Measurements from ENCODE around the gene UMAD1.

The UMAD1 gene

GRCh38 chr7:7732621-7733281 lies 92.2 kb downstream of the UMAD1 start:
- DNase-seq: no peak
- Histone ChIP-seq H2BK120ac (ENCODE audit: low read depth, low read length) (no peak overlapping the region), H3K27ac (ENCODE audit: low read depth, low read length) (no peak overlapping the region), H3K23ac (ENCODE audit: low read length) (no peak overlapping the region), H4K5ac (ENCODE audit: low read length) (no peak overlapping the region), H3K4me3 (ENCODE audit: low read length) (no peak overlapping the region), H3K4ac (ENCODE audit: low read depth, low read length) (no peak overlapping the region), H3K4me1 (ENCODE audit: control insufficient read depth, low read depth, low read length) (no peaks in the 10 kb centered on the region), H2AK5ac (ENCODE audit: low read length) (no peak overlapping the region), H2BK5ac (ENCODE audit: low read length) (no peak overlapping the region), H3K36me3 (ENCODE audit: control insufficient read depth, insufficient read depth, low read length) (no peaks in the 10 kb centered on the region), H3K79me1 (ENCODE audit: low read length) (no peaks in the 10 kb centered on the region), H4K8ac (ENCODE audit: low read depth, low read length) (no peak overlapping the region), H3K27me3 (ENCODE audit: insufficient read depth, low read length, poor library complexity) (no peaks in the 10 kb centered on the region), H3K79me2 (ENCODE audit: control insufficient read depth, insufficient read depth, low read length) (no peaks in the 10 kb centered on the region), H3K56ac (ENCODE audit: low read length) (no peak overlapping the region), H3K9ac (ENCODE audit: low read length) (no peak overlapping the region), H3K4me2 (ENCODE audit: low read length) (no peak overlapping the region), H3K18ac (ENCODE audit: low read length) (no peak overlapping the region), H2BK15ac (replicated peaks; ENCODE audit: low read depth) (no peak overlapping the region)
- WGBS (ENCODE audit: extremely low coverage, insufficient coverage, low lambda C conversion rate): no CpG with 5 or more reads among the region's 4 CpGs

- Histone ChIP-seq H3K27ac (ENCODE audit: low read depth, low read length) (no peak overlapping the region), H3K27me3 (ENCODE audit: insufficient read depth, low read length, poor library complexity) (no peaks in the 10 kb centered on the region), H2AK5ac (ENCODE audit: low read length) (no peak overlapping the region), H3K79me2 (ENCODE audit: control insufficient read depth, insufficient read depth, low read length) (no peaks in the 10 kb centered on the region), H3K36me3 (ENCODE audit: control insufficient read depth, insufficient read depth, low read length) (no peaks in the 10 kb centered on the region), H2BK5ac (ENCODE audit: low read length) (no peak overlapping the region), H3K9ac (ENCODE audit: low read length) (no peak overlapping the region), H4K5ac (ENCODE audit: low read length) (no peak overlapping the region), H3K4me1 (ENCODE audit: control insufficient read depth, low read depth, low read length) (no peaks in the 10 kb centered on the region), H3K4ac (ENCODE audit: low read depth, low read length) (no peak overlapping the region), H3K56ac (ENCODE audit: low read length) (no peak overlapping the region), H3K4me2 (ENCODE audit: low read length) (no peak overlapping the region), H2BK120ac (ENCODE audit: low read depth, low read length) (no peak overlapping the region), H3K4me3 (ENCODE audit: low read length) (no peak overlapping the region), H3K23ac (ENCODE audit: low read length) (no peak overlapping the region), H3K18ac (ENCODE audit: low read length) (no peak overlapping the region), H4K8ac (ENCODE audit: low read depth, low read length) (no peak overlapping the region), H2BK15ac (replicated peaks; ENCODE audit: low read depth) (no peak overlapping the region), H3K79me1 (ENCODE audit: low read length) (no peaks in the 10 kb centered on the region)
- DNase-seq: peak; percentile 66
- whole genome bisulfite sequencing (ENCODE audit: extremely low coverage, insufficient coverage, low lambda C conversion rate): no CpG with 5 or more reads among the region's 2 CpGs
These were observed 96.1 kb downstream of the UMAD1 start for GRCh38 chr7:7736671-7737070.

DNA sequence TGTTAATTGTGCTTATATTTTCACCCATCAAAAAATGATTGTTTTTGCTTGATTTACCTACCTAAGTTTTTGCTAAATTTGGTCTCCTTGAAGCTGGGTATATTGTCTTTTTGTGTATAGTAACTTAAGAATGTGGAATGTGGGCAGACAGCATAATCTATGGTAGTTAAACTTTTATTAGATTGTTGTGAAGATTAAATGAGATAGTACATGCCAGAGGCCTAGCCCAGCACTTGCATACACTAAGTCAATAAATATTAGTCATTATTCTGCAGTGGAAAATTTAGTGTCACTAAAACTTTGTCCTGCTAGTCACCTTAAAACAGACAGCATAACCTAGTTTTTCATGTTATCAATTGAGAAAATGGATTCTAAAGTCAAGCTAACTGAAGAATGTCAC lies 97.1 kb downstream of the UMAD1 start:
- Histone ChIP-seq H3K9ac (ENCODE audit: low read length) (no peak overlapping the region), H3K18ac (ENCODE audit: low read length) (no peak overlapping the region), H2BK120ac (ENCODE audit: low read depth, low read length) (no peak overlapping the region), H2BK5ac (ENCODE audit: low read length) (no peak overlapping the region), H3K27ac (ENCODE audit: low read depth, low read length) (no peak overlapping the region), H4K5ac (ENCODE audit: low read length) (no peak overlapping the region), H2AK5ac (ENCODE audit: low read length) (no peak overlapping the region), H3K79me2 (ENCODE audit: control insufficient read depth, insufficient read depth, low read length) (no peaks in the 10 kb centered on the region), H3K23ac (ENCODE audit: low read length) (no peak overlapping the region), H3K4me1 (ENCODE audit: control insufficient read depth, low read depth, low read length) (no peaks in the 10 kb centered on the region), H4K8ac (ENCODE audit: low read depth, low read length) (no peak overlapping the region), H3K4me3 (ENCODE audit: low read length) (no peak overlapping the region), H3K79me1 (ENCODE audit: low read length) (no peaks in the 10 kb centered on the region), H2BK15ac (replicated peaks; ENCODE audit: low read depth) (no peak overlapping the region), H3K56ac (ENCODE audit: low read length) (no peak overlapping the region), H3K27me3 (ENCODE audit: insufficient read depth, low read length, poor library complexity) (no peaks in the 10 kb centered on the region), H3K36me3 (ENCODE audit: control insufficient read depth, insufficient read depth, low read length) (no peaks in the 10 kb centered on the region), H3K4ac (ENCODE audit: low read depth, low read length) (no peak overlapping the region), H3K4me2 (ENCODE audit: low read length) (no peak overlapping the region)
- DNase-seq: no peak

DNA sequence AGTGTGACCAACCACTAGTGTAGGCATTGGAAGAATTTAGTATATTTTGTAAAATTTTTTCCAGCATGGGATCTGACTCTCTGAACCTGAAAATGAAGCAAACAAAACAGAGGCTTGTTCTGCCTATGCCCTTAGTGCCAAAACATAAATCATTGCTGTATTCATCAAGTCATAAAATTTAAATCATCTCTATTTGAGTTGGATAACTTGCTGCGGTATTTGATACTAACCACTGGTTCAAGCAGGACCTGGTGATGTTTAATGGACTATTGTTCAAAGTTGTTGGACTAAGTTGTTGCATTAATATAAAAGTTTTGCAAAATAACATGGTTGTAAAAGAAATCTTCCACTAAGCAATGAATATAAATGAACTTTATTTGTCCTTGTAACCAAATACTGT lies 97.6 kb downstream of the UMAD1 start:
- no peak overlapping the region for H2BK15ac ChIP-seq (replicated peaks; ENCODE audit: low read depth)
- no peak overlapping the region for H4K5ac ChIP-seq (ENCODE audit: low read length)
- no peak overlapping the region for H2AK5ac ChIP-seq (ENCODE audit: low read length)
- H3K4me2 ChIP-seq (ENCODE audit: low read length): no peak overlapping the region
- no peak overlapping the region for H3K4me3 ChIP-seq (ENCODE audit: low read length)
- no peaks in the 10 kb centered on the region for H3K79me1 ChIP-seq (ENCODE audit: low read length)
- no peaks in the 10 kb centered on the region for H3K79me2 ChIP-seq (ENCODE audit: control insufficient read depth, insufficient read depth, low read length)
- H3K27me3 ChIP-seq (ENCODE audit: insufficient read depth, low read length, poor library complexity): no peaks in the 10 kb centered on the region
- H4K8ac ChIP-seq (ENCODE audit: low read depth, low read length): no peak overlapping the region
- H3K9ac ChIP-seq (ENCODE audit: low read length): no peak overlapping the region
- H3K36me3 ChIP-seq (ENCODE audit: control insufficient read depth, insufficient read depth, low read length): no peaks in the 10 kb centered on the region
- H3K27ac ChIP-seq (ENCODE audit: low read depth, low read length): no peak overlapping the region
- no peak overlapping the region for H3K56ac ChIP-seq (ENCODE audit: low read length)
- no peak overlapping the region for H3K23ac ChIP-seq (ENCODE audit: low read length)
- DNase-seq: no peak
- H2BK120ac ChIP-seq (ENCODE audit: low read depth, low read length): no peak overlapping the region
- H3K4me1 ChIP-seq (ENCODE audit: control insufficient read depth, low read depth, low read length): no peaks in the 10 kb centered on the region
- H3K18ac ChIP-seq (ENCODE audit: low read length): no peak overlapping the region
- WGBS (ENCODE audit: extremely low coverage, insufficient coverage, low lambda C conversion rate): no CpG with 5 or more reads among the region's 1 CpG
- H3K4ac ChIP-seq (ENCODE audit: low read depth, low read length): no peak overlapping the region
- H2BK5ac ChIP-seq (ENCODE audit: low read length): no peak overlapping the region

DNA sequence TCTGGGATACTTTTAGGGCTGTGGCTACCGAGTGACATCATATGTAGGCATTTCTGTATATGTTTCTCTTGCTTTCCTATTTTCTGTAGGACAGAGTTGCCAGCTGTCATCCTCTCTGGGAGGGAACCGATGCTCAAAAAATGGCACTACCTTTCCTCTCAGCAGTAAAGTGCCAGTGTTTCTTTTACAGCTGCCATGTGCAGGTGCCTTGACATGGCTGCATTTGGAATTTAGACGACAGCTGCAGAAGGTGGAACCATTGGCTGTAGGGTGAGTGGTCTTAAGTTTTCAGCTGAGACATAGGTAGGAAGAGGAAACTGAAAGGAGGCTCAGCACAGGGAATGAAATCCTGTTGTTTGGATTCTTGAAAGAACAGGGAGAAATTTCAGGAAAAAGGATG lies 98.1 kb downstream of the UMAD1 start:
- Histone ChIP-seq H3K4me1 (ENCODE audit: control insufficient read depth, low read depth, low read length) (no peaks in the 10 kb centered on the region), H3K36me3 (ENCODE audit: control insufficient read depth, insufficient read depth, low read length) (no peaks in the 10 kb centered on the region), H3K18ac (ENCODE audit: low read length) (no peak overlapping the region), H3K9ac (ENCODE audit: low read length) (no peak overlapping the region), H3K4me3 (ENCODE audit: low read length) (no peak overlapping the region), H4K8ac (ENCODE audit: low read depth, low read length) (no peak overlapping the region), H3K27me3 (ENCODE audit: insufficient read depth, low read length, poor library complexity) (no peaks in the 10 kb centered on the region), H3K23ac (ENCODE audit: low read length) (no peak overlapping the region), H2AK5ac (ENCODE audit: low read length) (no peak overlapping the region), H3K27ac (ENCODE audit: low read depth, low read length) (no peak overlapping the region), H4K5ac (ENCODE audit: low read length) (no peak overlapping the region), H3K4ac (ENCODE audit: low read depth, low read length) (no peak overlapping the region), H3K79me2 (ENCODE audit: control insufficient read depth, insufficient read depth, low read length) (no peaks in the 10 kb centered on the region), H2BK120ac (ENCODE audit: low read depth, low read length) (no peak overlapping the region), H3K4me2 (ENCODE audit: low read length) (no peak overlapping the region), H2BK15ac (replicated peaks; ENCODE audit: low read depth) (no peak overlapping the region), H3K56ac (ENCODE audit: low read length) (no peak overlapping the region), H3K79me1 (ENCODE audit: low read length) (no peaks in the 10 kb centered on the region), H2BK5ac (ENCODE audit: low read length) (no peak overlapping the region)
- whole genome bisulfite sequencing (ENCODE audit: extremely low coverage, insufficient coverage, low lambda C conversion rate): no CpG with 5 or more reads among the region's 3 CpGs
- DNase-seq: no peak
